HepG2 (cell line): Measurements from ENCODE around the gene KISS1R. TPM values are rescaled to one million over a fixed set of nuclear protein-coding genes. Genes with fewer than 3 reads are reported as not detected.

Experiments
- BCL3 ChIP-seq: sonication (generic); formaldehyde crosslinking; IDR thresholded peaks from 2 replicates; pipeline ENCODE4 v1.5.1; 2020; ENCODE audit warnings: mild to moderate bottlenecking, missing genetic modification reagents, moderate library complexity
- DR1 ChIP-seq: sonication (generic); formaldehyde crosslinking; IDR thresholded peaks from 2 replicates; pipeline ENCODE4 v1.8.0; 2021; ENCODE audit warnings: mild to moderate bottlenecking, missing genetic modification reagents, inconsistent platforms
- EHMT2 ChIP-seq: fragments of 200-600 bp; sonication (generic); IDR thresholded peaks from 2 replicates; pipeline ENCODE4 v1.7.0; 2017; ENCODE audit warnings: antibody characterized with exemption, low read depth, low read length, borderline replicate concordance
- HBP1 ChIP-seq: IDR thresholded peaks from 2 replicates; pipeline ENCODE4 v1.6.1; 2016; ENCODE audit warnings: low read depth, control low read depth
- HOXA9 ChIP-seq: sonication (generic); formaldehyde crosslinking; IDR thresholded peaks from 2 replicates; pipeline ENCODE4 v1.8.1; 2022; ENCODE audit warnings: missing genetic modification reagents, mild to moderate bottlenecking, moderate library complexity, borderline replicate concordance
- KDM4B ChIP-seq: sonication (generic); formaldehyde crosslinking; IDR thresholded peaks from 2 replicates; pipeline ENCODE4 v1.4.0; 2020; ENCODE audit warnings: missing genetic modification reagents
- RNF2 ChIP-seq: fragments of 450-650 bp; conservative IDR thresholded peaks from 2 replicates; pipeline ENCODE4 v1.6.1; 2016; ENCODE audit warnings: low read depth
- SMYD3 ChIP-seq: sonication (generic); formaldehyde crosslinking; IDR thresholded peaks from 2 replicates; pipeline ENCODE4 v1.8.1; 2023; ENCODE audit warnings: mild to moderate bottlenecking, missing genetic modification reagents
- SP4 ChIP-seq: sonication (generic); formaldehyde crosslinking; IDR thresholded peaks from 2 replicates; pipeline ENCODE4 v1.8.1; 2023; ENCODE audit warnings: mild to moderate bottlenecking, missing genetic modification reagents
- ZMYM3 ChIP-seq: sonication (generic); formaldehyde crosslinking; IDR thresholded peaks from 2 replicates; pipeline ENCODE4 v1.5.1; 2020; ENCODE audit warnings: mild to moderate bottlenecking, missing genetic modification reagents
- ZNF432 ChIP-seq: sonication (generic); formaldehyde crosslinking; IDR thresholded peaks from 2 replicates; pipeline ENCODE4 v1.5.0; 2020; ENCODE audit warnings: missing genetic modification reagents, mild to moderate bottlenecking, borderline replicate concordance
- ZNF460 ChIP-seq: sonication (generic); formaldehyde crosslinking; IDR thresholded peaks from 2 replicates; pipeline ENCODE4 v1.5.1; 2020; ENCODE audit warnings: missing genetic modification reagents, mild to moderate bottlenecking, borderline replicate concordance
- ZNF607 ChIP-seq: sonication (generic); formaldehyde crosslinking; IDR thresholded peaks from 2 replicates; pipeline ENCODE4 v1.5.1; 2020; ENCODE audit warnings: missing genetic modification reagents, mild to moderate bottlenecking, borderline replicate concordance
- ZNF788 ChIP-seq: sonication (generic); formaldehyde crosslinking; IDR thresholded peaks from 2 replicates; pipeline ENCODE4 v1.5.0; 2020; ENCODE audit warnings: mild to moderate bottlenecking, missing genetic modification reagents, borderline replicate concordance
- polyA plus RNA-seq, 8 experiments: library from polyadenylated mRNA; depleted of rRNA in 3 of 8; stranded (reverse) in 7 of 8; unstranded in 1 of 8; fragments of >200 nt; fragmentation: Illumina TruSeq in 4 of 8; extraction: Trizol in 4 of 8; gene quantifications; 2 replicates each; pipeline versions ENCODE4 v1.2.1 to v1.2.3, GENCODE V29; 2011 to 2016; ENCODE audit warnings: low read depth in 4 of 8, missing spikeins in 1 of 8, mixed read lengths in 1 of 8; ENCODE audit not compliant: insufficient read depth in 1 of 8
- total RNA-seq, 5 experiments: library from RNA; depleted of rRNA; stranded (reverse); fragments of >200 nt; fragmentation: Illumina TruSeq; extraction: Trizol; gene quantifications; 2 replicates each; pipeline ENCODE4 v1.2.3, GENCODE V29; 2016; ENCODE audit warnings: low read depth in 1 of 5
- TF ChIP-seq, protein P1 (sequence below), 2 experiments: sonication (generic) in 1 of 2; formaldehyde crosslinking in 1 of 2; IDR thresholded peaks; 2 replicates each; pipeline versions ENCODE4 v1.5.1 to v1.6.1; 2011 to 2020; ENCODE audit warnings: borderline replicate concordance in 1 of 2, low read depth in 1 of 2, low read length in 1 of 2, mild to moderate bottlenecking in 1 of 2, missing genetic modification reagents in 1 of 2, moderate library complexity in 1 of 2
- TF ChIP-seq, protein P2 (sequence below): sonication (generic); formaldehyde crosslinking; IDR thresholded peaks from 2 replicates; pipeline ENCODE4 v1.5.0; 2020; ENCODE audit warnings: missing genetic modification reagents, mild to moderate bottlenecking, borderline replicate concordance
- TF ChIP-seq, protein P3 (sequence below): sonication (generic); formaldehyde crosslinking; IDR thresholded peaks from 2 replicates; pipeline ENCODE4 v1.5.1; 2020; ENCODE audit warnings: missing genetic modification reagents, mild to moderate bottlenecking, borderline replicate concordance
- TF ChIP-seq, protein P4 (sequence below): sonication (generic); formaldehyde crosslinking; IDR thresholded peaks from 2 replicates; pipeline ENCODE4 v1.5.0; 2020; ENCODE audit warnings: missing genetic modification reagents, mild to moderate bottlenecking, borderline replicate concordance

Gene KISS1R
- total and polyA plus RNA-seq, 2 of the 13 experiments (the other 11 are each of a cell fraction or from before 2014, with no cell fraction given), result 1.1 to 10.2 TPM

GRCh38 chr19:952049-952679 is 35.0 kb downstream of the KISS1R start (continued):
- TF ChIP-seq BCL3 (CRISPR knock-in tag), result peak; percentile 69; the same call in 1 of the 2 replicates
- TF ChIP-seq SP4 (CRISPR knock-in tag), result no peak
- no peak for TF ChIP-seq KDM4B
- TF ChIP-seq SMYD3 (CRISPR knock-in tag), result no peak
- TF ChIP-seq ZMYM3 (CRISPR knock-in tag), result 0 out of 2 replicates have a peak, but pooled peaks have one; percentile 26
- TF ChIP-seq HBP1 (CRISPR knock-in tag), result no peak
- no peak for TF ChIP-seq HOXA9 (CRISPR knock-in tag)
- no peak for TF ChIP-seq ZNF460 (CRISPR knock-in tag)
- TF ChIP-seq DR1, result 0 out of 2 replicates have a peak, but pooled peaks have one; percentile 19
- TF ChIP-seq ZNF607 (CRISPR knock-in tag), result no peak
- TF ChIP-seq, protein P1, sequence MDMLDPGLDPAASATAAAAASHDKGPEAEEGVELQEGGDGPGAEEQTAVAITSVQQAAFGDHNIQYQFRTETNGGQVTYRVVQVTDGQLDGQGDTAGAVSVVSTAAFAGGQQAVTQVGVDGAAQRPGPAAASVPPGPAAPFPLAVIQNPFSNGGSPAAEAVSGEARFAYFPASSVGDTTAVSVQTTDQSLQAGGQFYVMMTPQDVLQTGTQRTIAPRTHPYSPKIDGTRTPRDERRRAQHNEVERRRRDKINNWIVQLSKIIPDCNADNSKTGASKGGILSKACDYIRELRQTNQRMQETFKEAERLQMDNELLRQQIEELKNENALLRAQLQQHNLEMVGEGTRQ (IDR thresholded peaks at IDR 0.05; ENCODE audit: low read depth, low read length), result no peak
- TF ChIP-seq, protein P1 (CRISPR knock-in tag; IDR thresholded peaks at IDR 0.05; ENCODE audit: borderline replicate concordance), result 0 out of 2 replicates have a peak, but pooled peaks have one; percentile 23
- TF ChIP-seq, protein P2, sequence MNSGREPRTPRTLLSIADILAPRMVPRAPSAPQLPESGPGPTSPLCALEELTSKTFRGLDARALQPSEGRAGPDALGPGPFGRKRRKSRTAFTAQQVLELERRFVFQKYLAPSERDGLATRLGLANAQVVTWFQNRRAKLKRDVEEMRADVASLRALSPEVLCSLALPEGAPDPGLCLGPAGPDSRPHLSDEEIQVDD (CRISPR knock-in tag), result no peak
- TF ChIP-seq, protein P3, sequence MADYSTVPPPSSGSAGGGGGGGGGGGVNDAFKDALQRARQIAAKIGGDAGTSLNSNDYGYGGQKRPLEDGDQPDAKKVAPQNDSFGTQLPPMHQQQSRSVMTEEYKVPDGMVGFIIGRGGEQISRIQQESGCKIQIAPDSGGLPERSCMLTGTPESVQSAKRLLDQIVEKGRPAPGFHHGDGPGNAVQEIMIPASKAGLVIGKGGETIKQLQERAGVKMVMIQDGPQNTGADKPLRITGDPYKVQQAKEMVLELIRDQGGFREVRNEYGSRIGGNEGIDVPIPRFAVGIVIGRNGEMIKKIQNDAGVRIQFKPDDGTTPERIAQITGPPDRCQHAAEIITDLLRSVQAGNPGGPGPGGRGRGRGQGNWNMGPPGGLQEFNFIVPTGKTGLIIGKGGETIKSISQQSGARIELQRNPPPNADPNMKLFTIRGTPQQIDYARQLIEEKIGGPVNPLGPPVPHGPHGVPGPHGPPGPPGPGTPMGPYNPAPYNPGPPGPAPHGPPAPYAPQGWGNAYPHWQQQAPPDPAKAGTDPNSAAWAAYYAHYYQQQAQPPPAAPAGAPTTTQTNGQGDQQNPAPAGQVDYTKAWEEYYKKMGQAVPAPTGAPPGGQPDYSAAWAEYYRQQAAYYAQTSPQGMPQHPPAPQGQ (CRISPR knock-in tag), result no peak
- TF ChIP-seq RNF2, result no peak
- TF ChIP-seq EHMT2, result no peak
- TF ChIP-seq, protein P4, sequence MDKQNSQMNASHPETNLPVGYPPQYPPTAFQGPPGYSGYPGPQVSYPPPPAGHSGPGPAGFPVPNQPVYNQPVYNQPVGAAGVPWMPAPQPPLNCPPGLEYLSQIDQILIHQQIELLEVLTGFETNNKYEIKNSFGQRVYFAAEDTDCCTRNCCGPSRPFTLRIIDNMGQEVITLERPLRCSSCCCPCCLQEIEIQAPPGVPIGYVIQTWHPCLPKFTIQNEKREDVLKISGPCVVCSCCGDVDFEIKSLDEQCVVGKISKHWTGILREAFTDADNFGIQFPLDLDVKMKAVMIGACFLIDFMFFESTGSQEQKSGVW (CRISPR knock-in tag), result 0 out of 2 replicates have a peak, but pooled peaks have one; percentile 9
- TF ChIP-seq ZNF788 (CRISPR knock-in tag), result no peak
- no peak for TF ChIP-seq ZNF432
